ENCODE measurements around the gene ABHD5. TPM values are rescaled to one million over a fixed set of nuclear protein-coding genes. Genes with fewer than 3 reads are reported as not detected.

The ABHD5 gene
- total and polyA plus RNA-seq, 10 of the 15 experiments (the other 5 are each of a cell fraction or from before 2014, with no cell fraction given), result 5.5 to 24.4 (median 9.5) TPM

DNA sequence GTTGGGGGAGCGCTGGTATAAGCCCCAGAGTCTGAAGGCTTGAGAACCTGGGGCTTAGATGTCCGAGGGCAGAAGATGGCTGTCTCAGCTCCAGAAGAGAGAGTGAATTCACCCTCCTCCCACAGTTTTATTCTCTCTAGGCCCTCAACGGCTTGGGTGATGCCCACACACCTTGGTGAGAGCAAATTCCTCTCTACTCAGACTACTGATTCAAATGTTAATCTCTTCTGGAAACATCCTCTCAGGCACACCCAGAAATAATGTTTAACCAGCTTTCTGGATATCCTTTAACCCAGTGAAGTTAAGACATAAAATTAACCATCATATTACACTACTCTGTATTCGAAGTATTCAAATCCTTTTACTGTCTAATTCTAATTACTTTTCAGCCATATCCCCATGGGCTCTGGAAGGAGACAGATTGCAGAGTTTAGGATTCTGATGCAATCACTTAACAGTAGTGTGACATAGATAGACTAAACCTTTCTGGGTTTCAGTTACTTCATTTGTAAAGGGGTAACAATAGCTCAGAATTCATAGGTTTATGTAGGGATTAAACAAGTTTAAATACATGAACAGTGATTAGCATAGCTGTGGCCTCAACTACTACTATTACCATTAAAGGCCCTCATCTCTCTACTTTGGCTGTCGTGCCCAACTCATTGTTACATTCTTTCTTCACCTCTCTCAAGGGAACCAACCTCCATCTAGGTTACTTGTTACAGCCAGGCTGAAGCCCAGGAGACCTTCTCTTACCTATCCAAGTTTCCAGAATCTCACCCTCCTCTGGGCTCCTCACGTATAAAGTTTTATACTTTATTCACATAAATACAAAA, 43.2 kb upstream of the ABHD5 start (continued):
- TF ChIP-seq SUPT20H (IDR thresholded peaks at IDR 0.05; ENCODE audit: borderline replicate concordance, control insufficient read depth, low read depth, low read length), result no peak
- no peak for TF ChIP-seq ZNF217 (IDR thresholded peaks at IDR 0.05)
- TF ChIP-seq, protein P1, sequence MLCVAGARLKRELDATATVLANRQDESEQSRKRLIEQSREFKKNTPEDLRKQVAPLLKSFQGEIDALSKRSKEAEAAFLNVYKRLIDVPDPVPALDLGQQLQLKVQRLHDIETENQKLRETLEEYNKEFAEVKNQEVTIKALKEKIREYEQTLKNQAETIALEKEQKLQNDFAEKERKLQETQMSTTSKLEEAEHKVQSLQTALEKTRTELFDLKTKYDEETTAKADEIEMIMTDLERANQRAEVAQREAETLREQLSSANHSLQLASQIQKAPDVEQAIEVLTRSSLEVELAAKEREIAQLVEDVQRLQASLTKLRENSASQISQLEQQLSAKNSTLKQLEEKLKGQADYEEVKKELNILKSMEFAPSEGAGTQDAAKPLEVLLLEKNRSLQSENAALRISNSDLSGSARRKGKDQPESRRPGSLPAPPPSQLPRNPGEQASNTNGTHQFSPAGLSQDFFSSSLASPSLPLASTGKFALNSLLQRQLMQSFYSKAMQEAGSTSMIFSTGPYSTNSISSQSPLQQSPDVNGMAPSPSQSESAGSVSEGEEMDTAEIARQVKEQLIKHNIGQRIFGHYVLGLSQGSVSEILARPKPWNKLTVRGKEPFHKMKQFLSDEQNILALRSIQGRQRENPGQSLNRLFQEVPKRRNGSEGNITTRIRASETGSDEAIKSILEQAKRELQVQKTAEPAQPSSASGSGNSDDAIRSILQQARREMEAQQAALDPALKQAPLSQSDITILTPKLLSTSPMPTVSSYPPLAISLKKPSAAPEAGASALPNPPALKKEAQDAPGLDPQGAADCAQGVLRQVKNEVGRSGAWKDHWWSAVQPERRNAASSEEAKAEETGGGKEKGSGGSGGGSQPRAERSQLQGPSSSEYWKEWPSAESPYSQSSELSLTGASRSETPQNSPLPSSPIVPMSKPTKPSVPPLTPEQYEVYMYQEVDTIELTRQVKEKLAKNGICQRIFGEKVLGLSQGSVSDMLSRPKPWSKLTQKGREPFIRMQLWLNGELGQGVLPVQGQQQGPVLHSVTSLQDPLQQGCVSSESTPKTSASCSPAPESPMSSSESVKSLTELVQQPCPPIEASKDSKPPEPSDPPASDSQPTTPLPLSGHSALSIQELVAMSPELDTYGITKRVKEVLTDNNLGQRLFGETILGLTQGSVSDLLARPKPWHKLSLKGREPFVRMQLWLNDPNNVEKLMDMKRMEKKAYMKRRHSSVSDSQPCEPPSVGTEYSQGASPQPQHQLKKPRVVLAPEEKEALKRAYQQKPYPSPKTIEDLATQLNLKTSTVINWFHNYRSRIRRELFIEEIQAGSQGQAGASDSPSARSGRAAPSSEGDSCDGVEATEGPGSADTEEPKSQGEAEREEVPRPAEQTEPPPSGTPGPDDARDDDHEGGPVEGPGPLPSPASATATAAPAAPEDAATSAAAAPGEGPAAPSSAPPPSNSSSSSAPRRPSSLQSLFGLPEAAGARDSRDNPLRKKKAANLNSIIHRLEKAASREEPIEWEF (IDR thresholded peaks at IDR 0.05; ENCODE audit: insufficient replicate concordance, low read depth, low read length), result no peak
- TF ChIP-seq SMARCA5 (IDR thresholded peaks at IDR 0.05), result no peak
- no peak for TF ChIP-seq YBX1 (IDR thresholded peaks at IDR 0.05)
- no peak for TF ChIP-seq HCFC1 (IDR thresholded peaks at IDR 0.05; ENCODE audit: low read length)

DNA sequence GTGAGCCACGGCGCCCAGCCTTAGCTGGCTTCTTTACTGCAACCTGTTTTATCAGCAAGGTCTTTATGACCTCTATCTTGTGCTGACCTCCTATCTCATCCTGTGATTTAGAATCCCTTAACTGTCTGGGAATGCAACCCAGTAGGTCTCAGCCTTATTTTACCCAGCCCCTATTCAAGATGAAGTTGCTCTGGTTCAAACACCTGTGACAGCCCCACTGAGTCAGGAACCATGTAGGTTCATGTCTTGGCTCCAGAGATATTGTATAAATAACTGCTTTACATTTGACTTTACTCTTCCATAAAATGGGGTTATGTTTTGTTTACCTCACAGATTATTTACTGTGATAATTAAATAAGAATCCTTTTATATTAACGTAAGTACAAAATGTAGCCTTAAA, 41.8 kb upstream of the ABHD5 start:
- H3K4me2 ChIP-seq (ENCODE audit: control insufficient read depth, insufficient read depth), result no peak overlapping the region
- intact Hi-C loops (cut with micrococcal nuclease; ENCODE audit: unreplicated experiment), result no loop called here
- TF ChIP-seq HCFC1 (IDR thresholded peaks at IDR 0.05; ENCODE audit: low read length) (no peak), HDGF (IDR thresholded peaks at IDR 0.05) (no peak), BMI1 (IDR thresholded peaks at IDR 0.05; ENCODE audit: borderline replicate concordance) (no peak), SMAD1 (IDR thresholded peaks at IDR 0.05; ENCODE audit: low read depth, partially characterized antibody) (no peak), BHLHE40 (IDR thresholded peaks at IDR 0.05; ENCODE audit: borderline replicate concordance in 1 of 2, low read depth in 2 of 2, low read length in 1 of 2) (no peak), ZBTB11 (CRISPR knock-in tag; IDR thresholded peaks at IDR 0.05) (no peak)
- TF ChIP-seq, protein P2, sequence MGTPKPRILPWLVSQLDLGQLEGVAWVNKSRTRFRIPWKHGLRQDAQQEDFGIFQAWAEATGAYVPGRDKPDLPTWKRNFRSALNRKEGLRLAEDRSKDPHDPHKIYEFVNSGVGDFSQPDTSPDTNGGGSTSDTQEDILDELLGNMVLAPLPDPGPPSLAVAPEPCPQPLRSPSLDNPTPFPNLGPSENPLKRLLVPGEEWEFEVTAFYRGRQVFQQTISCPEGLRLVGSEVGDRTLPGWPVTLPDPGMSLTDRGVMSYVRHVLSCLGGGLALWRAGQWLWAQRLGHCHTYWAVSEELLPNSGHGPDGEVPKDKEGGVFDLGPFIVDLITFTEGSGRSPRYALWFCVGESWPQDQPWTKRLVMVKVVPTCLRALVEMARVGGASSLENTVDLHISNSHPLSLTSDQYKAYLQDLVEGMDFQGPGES (IDR thresholded peaks at IDR 0.05), result no peak

More for the DNA sequence above, 41.8 kb upstream of the ABHD5 start:
- H3K36me3 ChIP-seq (ENCODE audit: control insufficient read depth in 2 of 2, insufficient read depth in 2 of 2, low read length in 1 of 2), result no peaks in the 10 kb centered on the region
- H3K9me3 ChIP-seq (replicated peaks; ENCODE audit: control insufficient read depth, insufficient read depth, low read length), result no peaks in the 10 kb centered on the region
- ChIA-PET POLR2A (no interaction called here), CTCF (no interaction called here), SMC1A (ENCODE audit: uncharacterized antibody, unreplicated experiment) (interaction anchor here (1.2 kb wide), 1 partner anchor 11 kb away, joined by 3 read pairs; no protein-coding TSS in a partner anchor), RAD21 (ENCODE audit: unreplicated experiment) (interaction anchor here (1.2 kb wide), 1 partner anchor 11 kb away, joined by 3 read pairs; no protein-coding TSS in a partner anchor)
- DNase-seq (ENCODE audit: low read depth, low spot score) (no peak), ATAC-seq (no peak), FAIRE-seq (no peak)
- no peak overlapping the region for H3K9ac ChIP-seq (ENCODE audit: control insufficient read depth, insufficient read depth, low read length)
- H3K4me1 ChIP-seq (ENCODE audit: control insufficient read depth, insufficient read depth, low read length), result no peaks in the 10 kb centered on the region
- WGBS (ENCODE audit: insufficient coverage, insufficient replicate concordance, low lambda C conversion rate, missing lambda C conversion rate), result 89% methylated on average over 3 of the region's 3 CpGs
- no peak overlapping the region for H3K27ac ChIP-seq (ENCODE audit: control insufficient read depth, insufficient read depth)
- no TSS peak for BruUV-seq (replicated peaks)
- H4K20me1 ChIP-seq (ENCODE audit: control insufficient read depth, insufficient read depth), result no peaks in the 10 kb centered on the region
- no peaks in the 10 kb centered on the region for H3K79me2 ChIP-seq (ENCODE audit: control insufficient read depth, insufficient read depth, low read length)
- H2AFZ ChIP-seq (ENCODE audit: control insufficient read depth, low read depth, low read length), result no peak overlapping the region
- no peak overlapping the region for H3K4me3 ChIP-seq
- no peaks in the 10 kb centered on the region for H3K27me3 ChIP-seq (replicated peaks in 1 of 2; ENCODE audit: control insufficient read depth in 2 of 2, insufficient read depth in 2 of 2, low read length in 1 of 2)
- in situ Hi-C loops (cut with MboI), result no loop called here

All from GM12878 (cell line).